Fibroblast of peridontal ligament (primary cell): Measurements from ENCODE around the gene SCN1B.
A peak's percentile ranks its signal among the peaks of the same experiment; 100 is the strongest.
"Not testable (repeated sequence)": the region's sequence is repeated elsewhere in the genome, so short reads cannot be mapped to it uniquely, and the experiment has no call there.

ENCODE experiments used
- DNase-seq: peaks from one replicate; pipeline ENCODE4 v3.0.0-alpha.2; 2010; ENCODE audit errors: extremely low read depth

SCN1B gene

GRCh38 chr19:35000647-35001501 lies 29.4 kb upstream of the SCN1B start:
- peak; percentile 29 for DNase-seq

DNA sequence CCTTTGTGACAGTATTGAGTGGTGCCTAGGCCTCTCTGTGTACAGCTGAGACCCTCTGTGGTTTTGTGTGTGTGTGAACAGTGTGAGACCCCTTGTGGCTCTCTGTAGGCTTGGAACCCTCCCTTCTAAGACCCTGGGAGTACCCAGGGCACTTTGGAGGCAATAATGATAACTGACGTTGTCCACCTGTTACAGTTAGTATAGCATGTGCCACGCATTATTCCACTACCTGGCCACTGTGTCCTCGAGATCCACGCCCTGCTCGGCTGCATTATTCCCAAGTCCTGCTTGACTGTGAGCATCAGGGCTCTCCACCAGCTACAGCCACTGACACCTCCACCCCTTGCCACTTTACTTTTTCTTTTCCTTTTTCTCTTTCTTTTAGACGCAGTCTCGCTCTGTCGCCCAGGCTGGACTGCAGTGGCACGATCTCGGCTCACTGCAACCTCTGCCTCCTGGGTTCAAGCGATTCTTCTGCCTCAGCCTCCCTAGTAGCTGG lies 28.2 kb upstream of the SCN1B start:
- no peak for DNase-seq

DNA sequence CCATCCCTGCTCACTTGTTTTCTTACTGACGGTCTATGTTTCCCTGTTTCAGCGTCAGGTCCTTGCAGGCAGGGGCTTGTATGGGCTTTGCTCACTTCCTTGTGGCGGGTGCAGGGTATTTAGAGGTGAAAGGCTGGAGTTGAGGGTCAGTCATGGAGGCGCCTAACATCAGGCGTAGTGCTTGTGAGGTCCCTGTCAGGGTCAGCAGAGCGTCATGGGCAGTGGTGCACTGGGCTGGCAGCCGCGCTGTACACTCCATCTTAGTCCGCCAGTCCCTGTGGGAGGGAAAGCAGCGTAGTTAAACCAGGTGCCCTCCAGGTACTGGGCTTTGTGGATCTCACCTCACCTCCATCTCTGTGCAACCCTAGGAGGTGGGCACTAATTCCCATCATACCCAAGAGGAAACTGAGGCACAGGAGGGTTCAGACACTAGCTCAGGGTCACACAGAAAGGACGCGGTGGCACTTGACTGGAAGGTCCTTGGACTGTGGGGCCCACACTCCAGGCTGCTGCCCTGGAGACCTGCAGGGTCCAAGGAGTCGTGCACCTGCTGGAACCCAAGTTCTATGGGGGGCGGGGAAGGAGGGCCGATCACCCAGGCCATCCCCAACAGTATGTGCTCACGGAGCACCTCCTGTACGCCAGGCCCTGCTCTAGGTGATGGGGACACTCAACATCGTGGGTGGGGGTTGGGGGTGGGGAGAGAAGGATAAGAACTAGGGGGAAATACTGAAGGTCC lies 25.6 kb upstream of the SCN1B start:
- DNase-seq, result no peak

DNA sequence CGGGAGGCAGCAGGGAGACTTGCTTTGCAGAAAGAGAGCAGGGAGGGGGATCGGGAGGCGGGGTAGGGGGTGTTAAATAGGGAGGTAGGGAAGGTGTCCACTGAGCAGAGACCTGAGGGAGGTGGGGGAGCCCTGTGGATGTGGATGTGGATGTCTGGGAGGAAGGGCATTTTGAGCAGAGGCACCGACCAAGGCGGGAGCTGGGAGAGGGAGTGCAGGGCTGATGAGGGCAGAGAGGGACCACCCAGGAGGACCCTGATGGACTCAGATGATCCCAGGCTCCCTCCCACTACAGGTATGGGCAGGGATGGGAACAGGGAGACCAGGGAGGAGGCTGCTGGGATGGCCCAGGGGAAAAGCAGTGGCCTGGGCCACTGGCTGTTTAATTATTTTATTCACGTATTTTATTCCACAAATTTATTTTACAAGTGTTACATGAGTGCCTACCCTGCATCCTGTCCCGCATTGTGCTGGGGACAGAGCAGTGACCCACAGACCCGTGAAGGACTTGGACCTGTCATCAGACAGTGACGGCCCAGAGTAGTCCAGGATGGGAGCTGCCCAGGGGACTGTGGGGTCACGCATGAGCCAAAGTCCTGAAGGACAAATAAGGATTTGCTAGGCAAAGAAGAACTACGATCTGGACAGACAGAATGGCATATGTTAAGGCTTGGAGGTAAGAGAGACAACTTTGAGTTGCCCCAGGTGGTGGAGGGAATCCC lies 24.9 kb upstream of the SCN1B start:
- DNase-seq, result no peak

GRCh38 chr19:35006007-35006341 lies 24.3 kb upstream of the SCN1B start:
- not testable (repeated sequence) for DNase-seq

DNA sequence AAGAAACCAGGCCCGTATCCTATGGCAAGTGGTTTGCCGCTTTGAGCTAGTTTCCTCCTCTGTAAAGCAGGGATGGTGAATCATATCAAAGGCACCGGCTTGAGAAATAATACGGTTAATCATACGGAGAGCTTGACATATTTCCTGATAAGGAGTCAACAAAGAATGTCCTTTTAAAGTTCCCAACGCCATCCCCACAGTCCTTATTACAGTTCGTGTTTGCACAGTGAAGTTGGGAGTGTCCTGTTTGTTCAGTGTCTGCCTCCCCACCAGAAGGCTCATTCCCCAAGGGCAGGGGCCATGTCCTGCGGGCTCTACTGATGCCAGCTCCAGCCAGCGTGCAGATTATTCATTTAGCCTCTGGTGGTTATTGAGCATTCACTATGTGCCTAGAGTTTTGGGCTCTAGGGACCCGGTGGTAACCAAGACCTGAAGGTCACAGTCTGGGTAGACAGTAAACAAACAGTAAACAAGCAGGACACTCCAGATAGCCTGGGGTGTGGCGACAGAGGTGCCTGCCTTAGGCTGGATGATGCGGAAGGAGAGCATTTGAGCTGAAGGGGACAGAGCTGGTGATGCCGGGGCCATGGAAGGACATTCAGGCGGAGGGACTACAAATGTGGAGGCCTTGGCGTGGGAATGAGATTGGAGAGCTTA lies 23.8 kb upstream of the SCN1B start:
- DNase-seq, result no peak

GRCh38 chr19:35006999-35007365 lies 23.3 kb upstream of the SCN1B start:
- no peak for DNase-seq

- DNase-seq, result not testable (repeated sequence)
These were observed 22.8 kb upstream of the SCN1B start for GRCh38 chr19:35007427-35007826.

DNA sequence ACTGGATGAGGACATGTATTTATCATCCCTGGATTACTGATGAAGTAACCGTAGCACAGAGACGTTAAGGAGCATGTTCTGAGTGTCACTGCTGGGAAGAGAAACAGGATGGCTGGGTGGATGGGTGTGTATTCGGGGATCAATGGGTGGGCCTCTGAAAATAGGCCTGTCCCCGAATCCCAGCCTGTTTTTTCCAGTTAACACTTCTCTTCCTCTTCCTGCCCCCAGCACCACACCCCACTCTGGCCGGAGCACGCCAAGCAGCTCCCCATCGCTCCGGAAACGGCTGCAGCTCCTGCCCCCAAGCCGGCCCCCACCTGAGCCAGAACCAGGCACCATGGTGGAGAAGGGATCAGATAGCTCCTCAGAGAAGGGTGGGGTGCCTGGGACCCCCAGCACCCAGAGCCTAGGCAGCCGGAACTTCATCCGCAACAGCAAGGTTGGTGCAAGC lies 21.4 kb upstream of the SCN1B start:
- DNase-seq, result no peak

DNA sequence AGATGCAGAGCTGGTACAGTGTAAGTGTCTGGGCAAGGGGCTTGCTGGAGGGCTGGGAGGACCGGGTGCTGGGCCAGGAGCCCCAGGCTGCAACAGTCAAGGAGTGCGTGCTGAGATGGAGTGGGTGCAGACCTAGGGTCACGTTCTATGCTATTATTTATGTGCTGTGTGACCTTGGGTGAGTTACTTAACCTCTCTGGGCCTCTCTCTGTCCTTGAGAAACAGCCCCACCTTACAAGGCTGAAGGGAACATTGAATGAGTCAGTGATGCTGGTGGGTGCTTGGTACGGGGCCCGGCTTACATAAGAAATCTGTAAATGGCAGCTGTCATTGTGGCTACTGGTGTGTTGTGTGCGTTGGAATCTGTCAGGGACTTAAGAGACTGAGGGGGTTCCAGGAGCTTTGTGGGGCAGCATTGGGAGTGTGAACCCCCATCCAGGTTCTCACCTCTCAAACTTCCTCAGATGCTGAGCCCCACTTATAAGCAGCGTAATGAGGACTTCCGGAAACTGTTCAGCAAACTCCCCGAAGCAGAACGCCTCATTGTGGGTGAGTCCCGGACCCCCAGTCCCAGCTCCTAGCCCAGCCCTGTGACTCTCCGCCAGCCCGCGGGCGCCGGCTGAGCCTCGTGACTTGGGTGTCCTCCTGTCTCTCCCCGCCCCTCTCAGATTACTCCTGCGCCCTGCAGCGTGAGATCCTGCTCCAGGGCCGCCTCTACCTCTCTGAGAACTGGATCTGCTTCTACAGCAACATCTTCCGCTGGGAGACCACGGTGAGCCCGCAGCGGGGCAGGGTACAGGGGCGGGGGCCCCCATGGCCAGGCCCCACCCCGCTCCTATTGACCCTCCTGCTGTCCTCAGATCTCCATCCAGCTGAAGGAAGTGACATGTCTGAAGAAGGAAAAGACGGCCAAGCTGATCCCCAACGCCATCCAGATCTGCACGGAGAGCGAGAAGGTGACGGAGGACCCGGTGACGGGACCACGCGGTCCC lies 20.6 kb upstream of the SCN1B start:
- DNase-seq, result no peak

DNA sequence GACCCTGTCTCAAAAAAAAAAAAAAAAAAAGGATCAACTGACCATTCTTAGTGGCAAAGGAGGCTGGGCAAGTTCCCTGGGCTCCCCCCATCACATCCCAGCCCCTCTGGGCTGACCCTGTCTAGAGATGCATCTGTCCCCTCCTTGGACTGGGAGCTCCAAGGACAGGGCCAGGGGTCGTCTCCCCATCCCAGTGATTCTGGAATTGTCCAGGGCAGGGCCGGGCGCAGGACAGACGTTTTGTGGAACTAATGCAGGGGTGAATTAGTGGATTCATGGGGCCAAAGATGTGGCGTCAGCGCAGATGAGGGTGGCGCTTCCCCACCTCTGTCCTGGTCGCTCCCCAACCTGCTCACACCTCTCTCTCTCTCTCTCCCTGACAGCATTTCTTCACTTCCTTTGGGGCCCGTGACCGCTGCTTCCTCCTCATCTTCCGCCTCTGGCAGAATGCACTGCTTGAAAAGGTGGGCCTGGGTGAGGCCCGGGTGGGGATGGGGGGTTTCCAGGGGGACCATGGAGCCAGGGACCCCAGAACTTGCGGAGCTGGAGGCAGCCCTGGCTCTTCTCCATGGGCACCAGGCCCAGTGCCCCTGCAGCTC lies 19.1 kb upstream of the SCN1B start:
- DNase-seq, result no peak

DNA sequence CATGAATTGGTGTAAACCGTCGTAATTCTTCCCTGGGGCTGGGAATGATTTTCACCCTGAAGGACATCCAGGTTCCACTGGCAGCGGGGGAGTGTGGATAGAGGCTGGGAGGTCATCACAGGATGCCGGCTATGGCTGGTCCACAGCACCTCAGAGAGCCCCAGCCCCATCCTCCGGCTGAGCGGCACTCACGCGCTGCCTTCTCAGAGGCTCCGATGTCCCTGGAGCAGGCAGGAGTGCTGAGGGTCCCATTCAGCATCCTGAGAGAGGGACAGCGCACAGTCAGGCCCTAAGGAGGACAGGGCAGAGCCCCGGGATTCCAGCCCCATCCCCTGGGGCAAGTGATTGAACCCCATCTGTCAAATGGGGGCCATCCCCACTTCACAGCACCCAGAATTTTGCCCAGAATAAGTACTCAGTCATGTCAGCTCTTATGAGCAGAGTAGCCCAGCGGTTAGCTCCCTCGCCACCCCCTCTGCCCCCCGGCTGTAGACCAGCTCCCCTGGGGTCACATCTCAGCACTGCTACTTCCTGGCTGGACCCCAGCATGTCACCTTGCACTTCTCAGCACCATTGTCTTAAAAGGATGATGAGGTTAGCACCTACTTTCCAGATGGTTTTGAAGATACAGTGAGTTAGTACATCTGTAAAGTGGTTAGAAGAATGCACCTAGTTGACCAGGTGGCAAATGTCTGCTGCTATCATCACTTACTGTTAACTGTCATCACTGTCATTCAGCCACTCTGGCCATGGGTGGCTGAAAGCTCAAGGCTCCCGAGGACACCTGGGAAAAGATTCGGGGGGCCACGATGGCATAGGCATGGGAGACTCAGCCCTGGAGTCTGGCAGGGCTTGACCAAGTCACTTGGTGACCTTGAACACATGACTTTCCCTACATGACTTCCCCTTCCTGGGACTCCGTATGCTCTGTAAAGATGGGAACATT lies 18.3 kb upstream of the SCN1B start:
- DNase-seq, result no peak

GRCh38 chr19:35013041-35013819 lies 17.0 kb upstream of the SCN1B start:
- DNase-seq, result peak; percentile 48

DNA sequence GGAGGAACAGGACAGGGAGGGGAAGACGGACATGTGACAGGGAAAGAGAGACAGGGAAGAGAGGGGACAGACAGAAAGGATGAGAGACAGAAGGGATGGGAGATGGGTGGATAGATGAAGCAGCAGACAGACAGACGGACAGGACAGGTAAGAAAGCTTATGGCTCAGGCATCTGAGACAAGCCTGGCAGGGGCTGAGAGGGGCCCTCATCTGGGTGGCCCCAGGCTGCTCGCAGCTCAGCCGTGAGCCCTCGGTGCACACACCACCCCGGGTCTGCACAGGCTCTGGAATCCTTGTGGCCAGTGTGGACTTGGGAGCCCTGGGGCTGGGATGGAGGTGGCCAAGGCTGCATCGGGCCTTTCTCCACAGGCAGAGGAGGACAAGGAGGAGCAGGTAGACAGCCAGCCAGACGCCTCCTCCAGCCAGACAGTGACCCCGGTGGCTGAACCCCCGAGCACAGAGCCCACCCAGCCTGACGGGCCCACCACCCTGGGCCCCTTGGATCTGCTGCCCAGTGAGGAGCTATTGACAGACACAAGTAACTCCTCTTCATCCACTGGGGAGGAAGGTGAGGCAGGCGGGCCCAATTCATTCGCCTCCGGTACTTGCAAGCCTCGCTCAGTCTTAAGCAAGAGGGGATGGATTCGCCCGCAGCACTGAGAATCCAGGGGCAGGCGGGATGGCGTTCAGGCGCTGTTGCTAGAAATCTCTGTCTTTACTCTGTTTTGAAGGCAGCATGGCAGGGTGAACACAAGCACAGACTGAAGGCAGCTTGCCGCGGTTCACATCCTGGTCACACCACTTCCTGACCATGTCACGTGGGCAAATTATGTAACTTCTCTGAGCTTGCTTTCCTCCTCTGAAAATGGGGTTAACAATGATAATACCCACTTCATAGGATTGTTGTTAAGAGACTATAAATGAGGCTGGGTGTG lies 16.2 kb upstream of the SCN1B start:
- no peak for DNase-seq

- not testable (repeated sequence) for DNase-seq
These were observed 15.5 kb upstream of the SCN1B start for GRCh38 chr19:35014774-35015173.

GRCh38 chr19:35015270-35015953 lies 14.9 kb upstream of the SCN1B start:
- no peak for DNase-seq

DNA sequence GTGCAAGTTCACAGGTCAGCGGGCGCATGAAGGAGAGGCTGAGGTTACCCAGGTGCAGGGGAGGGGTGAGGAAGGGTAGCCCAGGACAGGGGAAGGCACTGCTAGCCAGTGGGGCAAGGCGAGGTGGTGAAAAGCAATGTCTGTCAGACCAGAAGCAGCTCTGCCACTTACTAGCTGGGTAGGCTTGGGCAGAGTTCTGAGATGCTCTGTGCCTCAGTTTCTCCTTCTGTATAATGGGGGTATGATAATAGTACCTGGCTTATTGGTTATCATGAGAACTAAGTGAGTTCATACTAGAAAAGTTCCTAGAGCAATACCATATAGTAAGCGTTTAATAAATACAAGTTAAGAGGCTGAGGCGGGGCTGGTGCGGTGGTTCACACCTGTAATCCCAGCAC lies 14.3 kb upstream of the SCN1B start:
- DNase-seq, result no peak
